Subcutaneous adipose tissue (tissue), 4 donors: ENCODE measurements around the gene C9orf78. TPM values are rescaled to one million over a fixed set of nuclear protein-coding genes. Genes with fewer than 3 reads are reported as not detected.

Experiments used
- CTCF ChIP-seq: fragments of 450-650 bp; IDR thresholded peaks from one replicate; pipeline ENCODE4 v1.5.1; 2016; ENCODE audit warnings: low read depth, mild to moderate bottlenecking, control low read depth, antibody characterized with exemption, moderate library complexity
- total RNA-seq, 4 donors: library from RNA; depleted of rRNA; stranded (reverse); fragments of >200 nt; gene quantifications; one replicate each; pipeline ENCODE4 v1.1.0, GENCODE V29; 2016

The C9orf78 gene
- total RNA-seq, 4 donors from 2014 or later: 37.8 to 105 (median 50.9) TPM

- no peak for TF ChIP-seq CTCF
Measured at GRCh38 chr9:129823542-129823934, 11.5 kb downstream of the C9orf78 start.

DNA sequence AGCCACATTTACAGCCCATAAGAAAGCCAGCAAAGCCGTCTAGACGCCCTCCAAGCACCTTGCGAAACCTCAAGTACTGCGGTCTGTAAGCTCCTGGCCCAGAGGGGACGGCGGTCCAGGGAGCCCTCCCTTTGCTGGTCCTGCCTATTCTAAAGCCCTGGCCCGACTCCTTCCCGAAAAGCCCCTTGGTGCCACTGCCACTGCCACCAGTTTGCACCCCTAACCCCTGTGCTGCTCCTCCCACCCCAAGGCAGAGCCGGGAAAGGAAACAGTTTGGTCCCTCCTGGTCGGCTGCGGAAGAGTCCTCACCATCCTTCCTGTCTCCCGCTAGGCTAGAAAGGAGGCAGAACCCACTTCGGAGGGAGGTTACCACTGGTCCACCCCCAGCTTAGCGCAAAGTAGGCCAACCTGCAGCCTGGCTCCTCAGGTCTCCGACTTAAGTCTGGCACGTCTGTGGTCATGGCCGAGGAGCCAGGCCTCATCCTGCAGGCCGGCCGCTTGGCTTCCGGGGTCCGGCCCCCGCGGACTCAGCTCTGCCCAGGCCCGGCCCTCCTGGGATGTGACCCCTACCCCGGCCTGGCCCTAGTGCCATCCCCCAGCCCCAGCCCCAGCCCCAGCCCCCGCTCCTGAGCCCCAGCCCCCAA is 12.1 kb downstream of the C9orf78 start:
- no peak for TF ChIP-seq CTCF

DNA sequence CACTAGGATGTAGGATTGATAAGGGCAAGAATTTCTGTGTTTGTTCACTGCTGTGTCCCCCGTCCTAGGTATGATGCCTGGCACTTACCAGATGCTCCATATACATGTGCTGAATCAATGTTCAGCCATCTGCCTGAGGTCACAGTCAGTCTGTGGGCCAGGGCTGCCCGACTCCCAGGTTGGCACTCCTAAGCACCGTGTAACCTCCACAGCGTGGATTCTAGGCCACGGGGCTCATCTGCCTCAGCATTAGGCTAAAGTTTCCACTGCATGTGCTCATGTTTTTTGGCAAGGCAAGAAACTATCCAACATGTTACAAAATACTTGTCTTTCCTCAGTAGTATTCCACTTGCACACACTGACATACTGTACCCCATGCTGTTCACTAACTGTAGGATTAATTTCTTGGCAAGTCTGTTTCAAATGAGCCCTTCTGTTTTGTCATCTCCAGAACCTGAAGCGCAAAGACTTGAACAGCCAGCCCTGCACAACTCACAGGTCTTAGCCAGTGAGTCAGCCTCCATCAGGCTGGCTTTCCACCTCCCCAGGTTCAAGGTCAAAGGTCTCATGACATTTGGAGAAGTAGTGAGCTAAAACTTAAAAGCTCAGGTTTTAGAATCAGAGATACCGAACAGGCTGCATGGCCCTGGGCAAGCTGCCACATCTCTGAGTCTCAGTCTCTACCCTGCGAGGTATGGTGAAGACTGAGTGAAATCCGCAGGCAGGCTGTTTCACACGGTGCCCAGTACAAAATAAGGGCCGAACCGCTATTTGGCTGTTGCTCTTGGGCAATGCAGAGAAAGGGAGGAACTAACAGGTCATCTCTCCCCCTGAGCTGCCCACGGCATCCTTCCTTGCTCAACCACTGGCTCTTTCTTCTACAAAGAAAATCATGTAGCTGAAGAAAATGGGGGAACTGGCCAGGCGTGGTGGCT is 18.3 kb downstream of the C9orf78 start:
- TF ChIP-seq CTCF: no peak

DNA sequence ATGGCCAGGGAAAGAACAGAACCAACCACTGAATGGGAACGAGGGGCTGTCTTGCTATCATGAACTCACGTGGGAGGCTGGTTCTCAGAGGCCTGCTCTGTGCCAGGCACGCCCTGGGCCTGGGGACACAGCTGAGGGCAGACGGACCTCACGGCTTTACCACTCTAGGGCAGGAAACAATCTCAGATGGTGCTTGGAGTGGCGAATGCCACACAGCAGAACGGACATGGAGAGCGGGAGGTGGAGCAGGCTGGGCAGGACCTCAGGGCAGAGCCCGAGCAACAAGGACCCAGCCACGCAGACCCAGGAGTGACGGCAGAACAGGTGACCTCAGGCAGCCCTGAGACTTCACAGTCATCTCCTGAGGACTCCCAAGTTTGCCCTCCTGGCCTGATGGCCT is 19.8 kb downstream of the C9orf78 start:
- TF ChIP-seq CTCF: no peak

DNA sequence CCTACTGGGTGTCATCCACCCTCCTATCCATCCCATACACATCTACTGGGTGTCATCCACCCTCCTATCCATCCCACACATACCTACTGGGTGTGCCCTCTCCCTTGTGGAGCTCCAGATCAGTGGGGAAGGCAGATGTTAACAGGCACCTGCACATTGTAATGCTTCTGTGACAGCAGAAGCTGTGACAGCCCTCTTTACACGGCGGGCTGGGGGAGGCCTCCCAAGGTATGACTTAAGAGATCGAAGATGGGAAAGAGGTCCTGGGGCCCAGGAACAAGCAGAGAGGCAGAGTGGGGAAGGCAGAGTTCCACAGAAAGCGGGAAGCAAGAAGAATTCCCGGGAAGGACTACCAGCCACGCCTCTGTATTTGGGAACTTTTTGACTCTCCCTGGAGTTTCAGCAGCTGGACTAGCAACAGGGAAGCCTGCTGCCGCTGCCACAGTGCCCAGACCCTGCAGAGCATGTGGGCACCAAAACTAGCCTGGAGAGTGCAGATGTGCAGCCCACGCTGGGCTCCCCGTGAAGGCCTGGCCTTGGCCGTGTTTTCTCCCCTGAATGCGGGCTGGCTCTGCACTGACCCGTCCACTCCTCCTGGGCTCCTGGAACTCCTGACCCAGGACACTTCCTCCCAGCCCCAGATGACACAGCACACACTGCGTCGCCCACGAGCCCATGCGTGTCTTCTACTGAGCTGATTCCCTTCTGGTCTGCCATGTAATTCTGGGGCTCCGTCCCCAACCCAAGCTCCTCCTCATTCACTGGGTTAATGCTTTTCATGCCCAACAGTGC is 20.4 kb downstream of the C9orf78 start:
- no peak for TF ChIP-seq CTCF

- no peak for TF ChIP-seq CTCF
Measured at GRCh38 chr9:129813661-129814060, 21.4 kb downstream of the C9orf78 start.

GRCh38 chr9:129812385-129812784 is 22.7 kb downstream of the C9orf78 start:
- no peak for TF ChIP-seq CTCF
